Keratinocyte (primary cell): ENCODE data around the gene MAGOHB. TPM values are rescaled to one million over a fixed set of nuclear protein-coding genes. Genes with fewer than 3 reads are reported as not detected.

Experiments
- DNase-seq: peaks from one replicate; pipeline ENCODE4 v3.0.0-alpha.2; 2011; ENCODE audit warnings: low read depth, missing footprints, low spot score
- FAIRE-seq: peaks from 2 replicates; lab custom pipeline; 2011; peaks lifted over from hg19 to GRCh38; lab: Jason Lieb, UNC
- H2AFZ ChIP-seq: 2 replicates; pipeline ENCODE4 v1.6.0; 2012; ENCODE audit warnings: low read length, control low read depth, inconsistent platforms; ENCODE audit not compliant: control insufficient read depth
- H3K27ac ChIP-seq: 2 replicates; pipeline ENCODE4 v1.5.1; 2011; ENCODE audit warnings: low read length; ENCODE audit not compliant: control insufficient read depth, insufficient read depth
- H3K27me3 ChIP-seq: 3 replicates; pipeline ENCODE4 v1.6.0; 2011; ENCODE audit warnings: low read length; ENCODE audit not compliant: control insufficient read depth, insufficient read depth; ENCODE audit errors: extremely low read depth
- H3K36me3 ChIP-seq, 2 experiments: 2 replicates in 1 of 2; 3 replicates in 1 of 2; pipeline ENCODE4 v1.5.1; 2011; ENCODE audit warnings: low read length in 2 of 2, mild to moderate bottlenecking in 1 of 2; ENCODE audit not compliant: control insufficient read depth in 2 of 2, insufficient read depth in 2 of 2; ENCODE audit errors: extremely low read depth in 1 of 2
- H3K4me1 ChIP-seq: 3 replicates; pipeline ENCODE4 v1.5.1; 2011; ENCODE audit warnings: low read length; ENCODE audit not compliant: control insufficient read depth, insufficient read depth; ENCODE audit errors: extremely low read depth
- H3K4me2 ChIP-seq: 3 replicates; pipeline ENCODE4 v1.6.0; 2011; ENCODE audit warnings: low read depth, low read length; ENCODE audit not compliant: control insufficient read depth, insufficient read depth; ENCODE audit errors: extremely low read depth
- H3K4me3 ChIP-seq, 3 experiments: fragments of 200-600 bp in 1 of 3; sonication (generic) in 1 of 3; 2 replicates in 2 of 3; 3 replicates in 1 of 3; pipeline ENCODE4 v1.5.1; 2011 to 2016; ENCODE audit warnings: low read length in 3 of 3, mild to moderate bottlenecking in 3 of 3, control low read depth in 2 of 3, inconsistent platforms in 1 of 3, low read depth in 1 of 3, mixed read lengths in 1 of 3, mixed run types in 1 of 3, moderate library complexity in 1 of 3; ENCODE audit not compliant: control insufficient read depth in 2 of 3, insufficient read depth in 2 of 3; ENCODE audit errors: extremely low read depth in 1 of 3
- H3K79me2 ChIP-seq: 2 replicates; pipeline ENCODE4 v1.6.0; 2012; ENCODE audit warnings: low read length; ENCODE audit not compliant: control insufficient read depth, insufficient read depth
- H3K9ac ChIP-seq: 3 replicates; pipeline ENCODE4 v1.6.0; 2011; ENCODE audit warnings: low read length; ENCODE audit not compliant: control insufficient read depth, insufficient read depth; ENCODE audit errors: extremely low read depth
- H3K9me1 ChIP-seq: 3 replicates; pipeline ENCODE4 v1.6.0; 2011; ENCODE audit warnings: low read length; ENCODE audit not compliant: control insufficient read depth, insufficient read depth; ENCODE audit errors: extremely low read depth
- H3K9me3 ChIP-seq: 2 replicates; pipeline ENCODE4 v1.5.1; 2012; ENCODE audit warnings: low read depth, low read length; ENCODE audit not compliant: control insufficient read depth
- H4K20me1 ChIP-seq: 3 replicates; pipeline ENCODE4 v1.6.0; 2011; ENCODE audit warnings: low read length; ENCODE audit not compliant: control insufficient read depth, insufficient read depth; ENCODE audit errors: extremely low read depth
- EZH2 ChIP-seq: IDR thresholded peaks from one replicate; pipeline ENCODE4 v1.6.1; 2012; ENCODE audit warnings: inconsistent platforms, mild to moderate bottlenecking, low read length, moderate library complexity
- dilution Hi-C: fragments of 300-500 bp; cut with MboI; formaldehyde crosslinking; loops from one replicate; pipeline ENCODE4 v1.7.0; 2020; ENCODE audit warnings: low sequenced_read_pairs; ENCODE audit not compliant: extremely low pct_ligation_motif_present
- polyA plus RNA-seq, 5 experiments: library from polyadenylated mRNA; depleted of rRNA in 3 of 5; stranded (reverse) in 3 of 5; stranded (forward) in 1 of 5; unstranded in 1 of 5; fragments of >200 nt; gene quantifications; 1 replicate in 1 of 5; 2 replicates in 3 of 5; 3 replicates in 1 of 5; pipeline versions ENCODE4 v1.2.1 to v1.2.3, GENCODE V29; 2011 to 2012; ENCODE audit warnings: missing spikeins in 2 of 5, low read depth in 1 of 5, low replicate concordance in 1 of 5
- TF ChIP-seq, protein P1 (sequence below), 3 experiments: IDR thresholded peaks in 1 of 3; conservative IDR thresholded peaks in 1 of 3; optimal IDR thresholded peaks in 1 of 3; 2 replicates in 2 of 3; 3 replicates in 1 of 3; pipeline versions ENCODE3 to v1.5.1; 2011; ENCODE audit warnings: low read length in 3 of 3, mild to moderate bottlenecking in 3 of 3, moderate library complexity in 2 of 3, control low read depth in 1 of 3, inconsistent platforms in 1 of 3; ENCODE audit not compliant: insufficient read depth in 2 of 3; ENCODE audit errors: extremely low read depth in 1 of 3

The MAGOHB gene
- polyA plus RNA-seq, 1 donor (not counting 4 experiments of a cell fraction or from before 2014, with no cell fraction given), result 34.2 TPM

DNA sequence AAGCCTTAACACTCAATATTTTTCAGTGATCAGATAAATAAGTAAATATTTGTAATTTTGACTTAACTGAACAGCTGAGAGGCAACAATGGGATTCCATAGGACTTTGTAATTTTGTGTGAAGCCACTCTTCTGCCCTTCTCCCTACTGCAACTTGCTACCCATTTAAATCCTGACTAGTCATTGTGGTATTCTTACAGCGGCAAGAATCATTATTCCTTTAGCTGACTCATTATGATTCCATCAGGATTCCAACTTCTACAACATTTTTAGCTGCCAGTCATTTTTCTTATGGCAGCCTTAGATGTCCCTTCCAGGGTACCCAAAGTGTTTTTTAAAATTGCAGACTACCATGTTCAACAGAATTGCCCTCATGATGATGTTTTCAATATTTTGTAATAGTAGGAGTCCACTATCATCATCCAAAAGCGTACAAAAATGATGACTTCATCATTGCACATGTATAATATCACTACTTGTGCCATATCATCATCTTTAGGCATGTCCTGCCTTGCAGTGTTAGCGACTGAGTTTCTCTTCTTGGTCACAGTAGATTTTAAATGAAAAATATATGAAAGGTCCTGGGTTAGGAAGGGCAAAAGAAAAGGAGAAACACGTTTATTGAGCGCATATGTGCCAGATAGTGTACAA lies 5.1 kb upstream of the MAGOHB start:
- no peaks in the 10 kb centered on the region for H3K9me1 ChIP-seq
- no peaks in the 10 kb centered on the region for H3K79me2 ChIP-seq
- dilution Hi-C loops, result no loop called here
- peak overlapping the region; percentile 54 for H3K27ac ChIP-seq
- H3K9me3 ChIP-seq, result no peaks in the 10 kb centered on the region
- peaks cover 0 to 1% of the 10 kb centered on the region in 2 experiments for H3K36me3 ChIP-seq
- no peaks in the 10 kb centered on the region for H4K20me1 ChIP-seq
- H3K9ac ChIP-seq, result peak overlapping the region; percentile 11
- H2AFZ ChIP-seq, result no peak overlapping the region
- H3K27me3 ChIP-seq, result no peaks in the 10 kb centered on the region
- no peak for DNase-seq
- no peak overlapping the region for H3K4me3 ChIP-seq
- no peak for TF ChIP-seq EZH2
- TF ChIP-seq, protein P1, sequence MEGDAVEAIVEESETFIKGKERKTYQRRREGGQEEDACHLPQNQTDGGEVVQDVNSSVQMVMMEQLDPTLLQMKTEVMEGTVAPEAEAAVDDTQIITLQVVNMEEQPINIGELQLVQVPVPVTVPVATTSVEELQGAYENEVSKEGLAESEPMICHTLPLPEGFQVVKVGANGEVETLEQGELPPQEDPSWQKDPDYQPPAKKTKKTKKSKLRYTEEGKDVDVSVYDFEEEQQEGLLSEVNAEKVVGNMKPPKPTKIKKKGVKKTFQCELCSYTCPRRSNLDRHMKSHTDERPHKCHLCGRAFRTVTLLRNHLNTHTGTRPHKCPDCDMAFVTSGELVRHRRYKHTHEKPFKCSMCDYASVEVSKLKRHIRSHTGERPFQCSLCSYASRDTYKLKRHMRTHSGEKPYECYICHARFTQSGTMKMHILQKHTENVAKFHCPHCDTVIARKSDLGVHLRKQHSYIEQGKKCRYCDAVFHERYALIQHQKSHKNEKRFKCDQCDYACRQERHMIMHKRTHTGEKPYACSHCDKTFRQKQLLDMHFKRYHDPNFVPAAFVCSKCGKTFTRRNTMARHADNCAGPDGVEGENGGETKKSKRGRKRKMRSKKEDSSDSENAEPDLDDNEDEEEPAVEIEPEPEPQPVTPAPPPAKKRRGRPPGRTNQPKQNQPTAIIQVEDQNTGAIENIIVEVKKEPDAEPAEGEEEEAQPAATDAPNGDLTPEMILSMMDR (optimal IDR thresholded peaks at IDR 0.05 in 1 of 3, IDR thresholded peaks at IDR 0.05 in 1 of 3, conservative IDR thresholded peaks at IDR 0.05 in 1 of 3; ENCODE audit: extremely low read depth in 1 of 3, insufficient read depth in 2 of 3, low read length in 3 of 3), result no peak
- H3K4me1 ChIP-seq, result peaks cover 21% of the 10 kb centered on the region
- FAIRE-seq, result peak; percentile 84
- peak overlapping the region; percentile 45 for H3K4me2 ChIP-seq

GRCh38 chr12:10617863-10618262 lies 4.5 kb upstream of the MAGOHB start:
- H3K27ac ChIP-seq, result peak overlapping the region; percentile 54
- dilution Hi-C loops, result no loop called here

More at GRCh38 chr12:10617863-10618262, 4.5 kb upstream of the MAGOHB start:
- H3K4me1 ChIP-seq, result peaks cover 21% of the 10 kb centered on the region
- H3K9me3 ChIP-seq, result no peaks in the 10 kb centered on the region
- DNase-seq (no peak), FAIRE-seq (no peak)
- H3K9ac ChIP-seq, result peak overlapping the region; percentile 11
- H2AFZ ChIP-seq, result no peak overlapping the region
- H4K20me1 ChIP-seq, result no peaks in the 10 kb centered on the region
- peaks cover 5% of the 10 kb centered on the region for H3K79me2 ChIP-seq
- no peaks in the 10 kb centered on the region for H3K27me3 ChIP-seq
- TF ChIP-seq, protein P1 (optimal IDR thresholded peaks at IDR 0.05 in 1 of 3, IDR thresholded peaks at IDR 0.05 in 1 of 3, conservative IDR thresholded peaks at IDR 0.05 in 1 of 3; ENCODE audit: extremely low read depth in 1 of 3, insufficient read depth in 2 of 3, low read length in 3 of 3), result no peak
- TF ChIP-seq EZH2, result no peak
- peaks cover 0 to 1% of the 10 kb centered on the region in 2 experiments for H3K36me3 ChIP-seq
- H3K4me2 ChIP-seq, result peak overlapping the region; percentile 45
- no peak overlapping the region for H3K4me3 ChIP-seq
- no peaks in the 10 kb centered on the region for H3K9me1 ChIP-seq
